GM18867 (cell line): ENCODE data around the gene NAV2.

Experiments
- ATAC-seq: cut with Tn5 transposase; IDR thresholded peaks from one replicate; pipeline ENCODE4 v1.9.1; 2021; ENCODE audit warnings: mild to moderate bottlenecking, moderate library complexity; ENCODE audit not compliant: unreplicated experiment

Gene NAV2

GRCh38 chr11:20030472-20030871 lies 317.8 kb downstream of the NAV2 start:
- no peak for ATAC-seq

- ATAC-seq, result no peak
These were observed 318.7 kb downstream of the NAV2 start for GRCh38 chr11:20031155-20032001.

GRCh38 chr11:20032127-20032526 lies 319.5 kb downstream of the NAV2 start:
- no peak for ATAC-seq

GRCh38 chr11:20032577-20033260 lies 320.1 kb downstream of the NAV2 start:
- no peak for ATAC-seq

- ATAC-seq, result no peak
These were observed 321.2 kb downstream of the NAV2 start for GRCh38 chr11:20033806-20034205.

GRCh38 chr11:20034941-20035340 lies 322.3 kb downstream of the NAV2 start:
- no peak for ATAC-seq

GRCh38 chr11:20035375-20035700 lies 322.7 kb downstream of the NAV2 start:
- no peak for ATAC-seq

GRCh38 chr11:20035701-20036601 lies 323.3 kb downstream of the NAV2 start:
- no peak for ATAC-seq

- no peak for ATAC-seq
These were observed 324.1 kb downstream of the NAV2 start for GRCh38 chr11:20036626-20037335.

GRCh38 chr11:20037396-20038153 lies 324.9 kb downstream of the NAV2 start:
- ATAC-seq, result no peak

GRCh38 chr11:20038412-20038811 lies 325.8 kb downstream of the NAV2 start:
- ATAC-seq, result no peak

- no peak for ATAC-seq
These were observed 326.3 kb downstream of the NAV2 start for GRCh38 chr11:20038972-20039371.

GRCh38 chr11:20041499-20041898 lies 328.9 kb downstream of the NAV2 start:
- no peak for ATAC-seq

GRCh38 chr11:20042045-20042639 lies 329.5 kb downstream of the NAV2 start:
- no peak for ATAC-seq

- ATAC-seq, result no peak
These were observed 330.2 kb downstream of the NAV2 start for GRCh38 chr11:20042811-20043341.

- no peak for ATAC-seq
These were observed 331.4 kb downstream of the NAV2 start for GRCh38 chr11:20043992-20044391.

GRCh38 chr11:20045098-20045688 lies 332.6 kb downstream of the NAV2 start:
- ATAC-seq, result no peak

- ATAC-seq, result no peak
These were observed 333.8 kb downstream of the NAV2 start for GRCh38 chr11:20046416-20046815.
